CD14-positive monocyte (primary cell): Measurements from ENCODE around the gene RECK. TPM values are rescaled to one million over a fixed set of nuclear protein-coding genes. Genes with fewer than 3 reads are reported as not detected.

Experiments used
- DNase-seq, 3 donors: peaks; one replicate each; pipeline ENCODE4 v3.0.0-alpha.2; 2011 to 2022
- H2AFZ ChIP-seq: 2 replicates; pipeline ENCODE4 v1.6.0; 2012; ENCODE audit warnings: mild to moderate bottlenecking, low read depth, low read length, inconsistent platforms; ENCODE audit not compliant: insufficient read depth, poor library complexity, severe bottlenecking
- H3K27ac ChIP-seq, 2 donors: 1 replicate in 1 of 2; 2 replicates in 1 of 2; pipeline ENCODE4 v1.5.1; 2012 to 2013; ENCODE audit warnings: low read length in 2 of 2, control low read depth in 1 of 2, inconsistent platforms in 1 of 2, low read depth in 1 of 2, mild to moderate bottlenecking in 1 of 2
- H3K27me3 ChIP-seq, 2 donors: one replicate each; pipeline versions ENCODE4 v1.6.0 to v1.6.1; 2011 to 2013; ENCODE audit warnings: low read length in 2 of 2; ENCODE audit not compliant: control insufficient read depth in 2 of 2, insufficient read depth in 2 of 2
- H3K36me3 ChIP-seq, 2 donors: replicated peaks in 1 of 2; 1 replicate in 1 of 2; 2 replicates in 1 of 2; pipeline versions ENCODE4 v1.5.1 to v1.6.1; 2012 to 2013; ENCODE audit warnings: low read length in 2 of 2, control low read depth in 1 of 2, inconsistent platforms in 1 of 2, mild to moderate bottlenecking in 1 of 2; ENCODE audit not compliant: insufficient read depth in 2 of 2, control insufficient read depth in 1 of 2
- H3K4me1 ChIP-seq, 2 donors: 1 replicate in 1 of 2; 2 replicates in 1 of 2; pipeline versions ENCODE4 v1.5.1 to v1.6.1; 2012 to 2013; ENCODE audit warnings: low read length in 2 of 2, control low read depth in 1 of 2, inconsistent platforms in 1 of 2, mild to moderate bottlenecking in 1 of 2, moderate library complexity in 1 of 2; ENCODE audit not compliant: insufficient read depth in 2 of 2, control insufficient read depth in 1 of 2
- H3K4me2 ChIP-seq: replicated peaks from 2 replicates; pipeline ENCODE3; 2012; ENCODE audit warnings: low read length, moderate library complexity, mild to moderate bottlenecking; ENCODE audit not compliant: poor library complexity, severe bottlenecking; ENCODE audit errors: extremely low read depth
- H3K4me3 ChIP-seq, 3 experiments: fragments of 200-600 bp in 1 of 3; sonication (generic) in 1 of 3; replicated peaks in 1 of 3; 1 replicate in 2 of 3; 2 replicates in 1 of 3; pipeline ENCODE4 v1.5.1; 2011 to 2013; ENCODE audit warnings: low read length in 3 of 3, mild to moderate bottlenecking in 3 of 3, control low read depth in 2 of 3, low read depth in 2 of 3, inconsistent platforms in 1 of 3, moderate library complexity in 1 of 3
- H3K79me2 ChIP-seq: 2 replicates; pipeline ENCODE4 v1.6.0; 2012; ENCODE audit warnings: mild to moderate bottlenecking, control low read depth, inconsistent platforms, low read length, moderate library complexity; ENCODE audit not compliant: insufficient read depth
- H3K9ac ChIP-seq: 2 replicates; pipeline ENCODE4 v1.6.0; 2017; ENCODE audit warnings: low read length, mild to moderate bottlenecking; ENCODE audit not compliant: insufficient read depth, poor library complexity, severe bottlenecking
- H3K9me3 ChIP-seq, 2 donors: replicated peaks in 1 of 2; 1 replicate in 1 of 2; 2 replicates in 1 of 2; pipeline versions ENCODE4 v1.5.1 to v1.6.1; 2012 to 2013; ENCODE audit warnings: low read length in 2 of 2, control low read depth in 1 of 2; ENCODE audit not compliant: control insufficient read depth in 1 of 2, insufficient read depth in 1 of 2
- H4K20me1 ChIP-seq: 2 replicates; pipeline ENCODE4 v1.6.0; 2012; ENCODE audit warnings: mild to moderate bottlenecking, low read length, control low read depth, moderate library complexity; ENCODE audit not compliant: insufficient read depth
- H3K27ac Mint-ChIP-seq, 7 donors: one replicate each; pipeline ENCODE4 v1.8.0; 2020; ENCODE audit warnings: mild to moderate bottlenecking in 7 of 7, mixed read lengths in 7 of 7, moderate library complexity in 6 of 7, inconsistent platforms in 2 of 7
- H3K27me3 Mint-ChIP-seq, 3 donors: one replicate each; pipeline ENCODE4 v1.8.0; 2021 to 2022; ENCODE audit warnings: low read depth in 3 of 3, mild to moderate bottlenecking in 3 of 3, mixed read lengths in 3 of 3, moderate library complexity in 3 of 3, inconsistent platforms in 1 of 3
- H3K36me3 Mint-ChIP-seq, 2 donors: one replicate each; pipeline ENCODE4 v1.8.0; 2020; ENCODE audit warnings: mixed read lengths in 2 of 2, inconsistent platforms in 1 of 2, mild to moderate bottlenecking in 1 of 2
- H3K4me1 Mint-ChIP-seq: one replicate; pipeline ENCODE4 v1.8.0; 2020; ENCODE audit warnings: mild to moderate bottlenecking, mixed read lengths
- H3K4me3 Mint-ChIP-seq, 2 donors: one replicate each; pipeline ENCODE4 v1.8.0; 2020; ENCODE audit warnings: mild to moderate bottlenecking in 2 of 2, mixed read lengths in 2 of 2, moderate library complexity in 1 of 2
- H3K9me3 Mint-ChIP-seq, 7 donors: one replicate each; pipeline ENCODE4 v1.8.0; 2020 to 2022; ENCODE audit warnings: mixed read lengths in 7 of 7, mild to moderate bottlenecking in 6 of 7, moderate library complexity in 6 of 7, inconsistent platforms in 2 of 7
- CTCF ChIP-seq: fragments of 200-600 bp; IDR thresholded peaks from one replicate; pipeline ENCODE4 v1.8.0; 2022; ENCODE audit warnings: antibody characterized with exemption, mild to moderate bottlenecking
- WGBS: methylation state at CpG from one replicate; pipeline ENCODE4 v1.1.5; 2013; ENCODE audit warnings: missing lambda C conversion rate; ENCODE audit not compliant: insufficient coverage; 5-methylcytosine and 5-hydroxymethylcytosine counted together
- intact Hi-C, 2 donors: fragments of 100-400 bp; cut with micrococcal nuclease; formaldehyde crosslinking; loops; one replicate each; pipeline versions ENCODE4 v1.15.0 to v1.15.1; 2023
- polyA plus RNA-seq, 3 donors: library from polyadenylated mRNA; depleted of rRNA in 1 of 3; unstranded in 2 of 3; stranded (reverse) in 1 of 3; fragments of 300-500 nt in 2 of 3; fragments of >200 nt in 1 of 3; fragmentation: Illumina TruSeq in 2 of 3; gene quantifications; 1 replicate in 2 of 3; 2 replicates in 1 of 3; pipeline ENCODE4 v1.2.3, GENCODE V29; 2012 to 2021

RECK gene
- polyA plus RNA-seq, 3 donors: 5.0 to 5.2 (median 5.1) TPM

- H3K9me3 ChIP-seq: no peaks in the 10 kb centered on the region
- H3K4me2 ChIP-seq: no peak overlapping the region
- H3K4me1 ChIP-seq: peaks cover 16 to 19% of the 10 kb centered on the region in 2 donors
- H3K36me3 ChIP-seq: no peaks in the 10 kb centered on the region
- H3K79me2 ChIP-seq: peaks cover 1% of the 10 kb centered on the region
- H3K9me3 Mint-ChIP-seq: no peaks in the 10 kb centered on the region
- H3K27me3 Mint-ChIP-seq: peaks cover 3 to 8% (median 8%) of the 10 kb centered on the region in 3 donors
- no peak overlapping the region for H3K27ac ChIP-seq
- H3K4me3 ChIP-seq: no peak overlapping the region
- no peak overlapping the region for H2AFZ ChIP-seq
- TF ChIP-seq CTCF: no peak
- H3K4me1 Mint-ChIP-seq: peaks cover 19% of the 10 kb centered on the region
- no peaks in the 10 kb centered on the region for H3K36me3 Mint-ChIP-seq
- peaks cover 0 to 3% of the 10 kb centered on the region in 2 donors for H3K27me3 ChIP-seq
- no peak overlapping the region for H3K9ac ChIP-seq
- H4K20me1 ChIP-seq: no peaks in the 10 kb centered on the region
- peak overlapping the region in 1 of 7 donors; percentile 51 for H3K27ac Mint-ChIP-seq
- H3K4me3 Mint-ChIP-seq: no peak overlapping the region
- 93% methylated on average over 3 of the region's 6 CpGs for WGBS
- no peak for DNase-seq
- intact Hi-C loops: loop anchor here (10.0 kb wide), 1 partner anchor 133 kb away; the partner anchor contains the start of gene CCIN (in 2 of the 2)
Measured at GRCh38 chr9:36031774-36032555, 4.7 kb upstream of the RECK start.

GRCh38 chr9:36033788-36034187 is 2.9 kb upstream of the RECK start:
- Mint-ChIP-seq H3K36me3 (no peaks in the 10 kb centered on the region), H3K4me3 (peak overlapping the region in 1 of 2 donors; percentile 28)

More at GRCh38 chr9:36033788-36034187, 2.9 kb upstream of the RECK start:
- H3K4me1 ChIP-seq: peaks cover 26 to 30% of the 10 kb centered on the region in 2 donors
- no peak for TF ChIP-seq CTCF
- no peak overlapping the region for H3K27ac ChIP-seq
- no peak overlapping the region for H3K9ac ChIP-seq
- H3K36me3 ChIP-seq: no peaks in the 10 kb centered on the region
- H3K4me1 Mint-ChIP-seq: peaks cover 35% of the 10 kb centered on the region
- intact Hi-C loops: loop anchor here (10.0 kb wide), 1 partner anchor 131 kb away; the partner anchor contains the start of gene CCIN (in 2 of the 2)
- peaks cover 6 to 8% (median 8%) of the 10 kb centered on the region in 3 donors for H3K27me3 Mint-ChIP-seq
- H3K9me3 Mint-ChIP-seq: no peaks in the 10 kb centered on the region
- H3K9me3 ChIP-seq: no peaks in the 10 kb centered on the region
- WGBS: no CpG with 5 or more reads among the region's 3 CpGs
- H3K4me3 ChIP-seq: no peak overlapping the region
- H3K27ac Mint-ChIP-seq: no peak overlapping the region
- H3K4me2 ChIP-seq: no peak overlapping the region
- peaks cover 17% of the 10 kb centered on the region for H3K79me2 ChIP-seq
- no peaks in the 10 kb centered on the region for H4K20me1 ChIP-seq
- no peak overlapping the region for H2AFZ ChIP-seq
- H3K27me3 ChIP-seq: peaks cover 0 to 3% of the 10 kb centered on the region in 2 donors
- no peak for DNase-seq
